ENCODE measurements around the gene DNAJB8.

DNA sequence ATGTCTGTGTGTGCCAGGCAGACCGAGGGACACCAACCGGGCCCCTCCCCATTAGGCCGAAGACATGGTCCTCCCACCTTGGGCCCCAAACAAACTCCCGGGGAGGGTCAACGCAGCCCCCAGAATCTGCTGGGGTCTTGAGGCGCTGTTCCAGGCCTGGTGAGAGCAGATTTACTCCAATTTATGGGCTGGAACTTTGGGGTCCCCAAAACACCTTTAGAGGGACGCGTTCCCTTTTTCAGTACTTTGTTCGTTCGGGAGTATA lies 23.9 kb upstream of the DNAJB8 start:
- TF ChIP-seq CTCF (conservative IDR thresholded peaks at IDR 0.05; ENCODE audit: low read depth, low read length) (no peak), EZH2 (IDR thresholded peaks at IDR 0.05; ENCODE audit: borderline replicate concordance, low read depth, low read length, poor library complexity, severe bottlenecking) (no peak)

All from A673 (cell line).